Choroid plexus epithelial cell (primary cell): ENCODE results near the gene RUSC1.
A peak's percentile ranks its signal among the peaks of the same experiment; 100 is the strongest.

ENCODE experiments used
- DNase-seq: peaks from one replicate; pipeline ENCODE4 v3.0.0-alpha.2; 2010; ENCODE audit warnings: low read depth
- H3K4me3 ChIP-seq: 2 replicates; pipeline ENCODE4 v1.5.1; 2011; ENCODE audit warnings: low read depth, mild to moderate bottlenecking, control low read depth, low read length, moderate library complexity
- TF ChIP-seq, protein P1 (sequence below): conservative IDR thresholded peaks from 2 replicates; pipeline ENCODE4 v1.5.1; 2011; ENCODE audit warnings: low read depth, mild to moderate bottlenecking, control low read depth, inconsistent platforms, low read length, moderate library complexity

RUSC1 gene

DNA sequence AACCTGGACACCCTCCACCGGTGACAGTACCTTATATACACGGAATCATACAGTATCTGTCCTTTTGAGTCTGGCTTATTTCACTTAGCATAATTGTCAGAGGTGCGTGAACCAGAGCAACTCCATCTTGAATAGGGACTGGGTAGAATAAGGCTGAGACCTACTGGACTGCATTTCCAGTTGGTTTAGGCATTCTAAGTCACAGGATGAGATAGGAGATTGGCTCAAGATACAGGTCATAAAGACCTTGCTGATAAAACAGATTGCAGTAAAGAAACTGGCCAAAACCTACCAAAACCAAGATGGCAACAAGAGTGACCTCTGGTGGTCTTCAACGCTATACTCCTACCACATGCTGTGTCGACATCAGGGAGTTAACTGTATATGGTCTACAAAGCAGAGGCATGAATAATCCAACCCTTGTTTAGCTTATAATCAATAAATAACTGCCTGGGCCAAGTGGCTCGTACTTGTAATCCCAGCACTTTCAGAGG lies 13.4 kb upstream of the RUSC1 start:
- no peak overlapping the region for H3K4me3 ChIP-seq

DNA sequence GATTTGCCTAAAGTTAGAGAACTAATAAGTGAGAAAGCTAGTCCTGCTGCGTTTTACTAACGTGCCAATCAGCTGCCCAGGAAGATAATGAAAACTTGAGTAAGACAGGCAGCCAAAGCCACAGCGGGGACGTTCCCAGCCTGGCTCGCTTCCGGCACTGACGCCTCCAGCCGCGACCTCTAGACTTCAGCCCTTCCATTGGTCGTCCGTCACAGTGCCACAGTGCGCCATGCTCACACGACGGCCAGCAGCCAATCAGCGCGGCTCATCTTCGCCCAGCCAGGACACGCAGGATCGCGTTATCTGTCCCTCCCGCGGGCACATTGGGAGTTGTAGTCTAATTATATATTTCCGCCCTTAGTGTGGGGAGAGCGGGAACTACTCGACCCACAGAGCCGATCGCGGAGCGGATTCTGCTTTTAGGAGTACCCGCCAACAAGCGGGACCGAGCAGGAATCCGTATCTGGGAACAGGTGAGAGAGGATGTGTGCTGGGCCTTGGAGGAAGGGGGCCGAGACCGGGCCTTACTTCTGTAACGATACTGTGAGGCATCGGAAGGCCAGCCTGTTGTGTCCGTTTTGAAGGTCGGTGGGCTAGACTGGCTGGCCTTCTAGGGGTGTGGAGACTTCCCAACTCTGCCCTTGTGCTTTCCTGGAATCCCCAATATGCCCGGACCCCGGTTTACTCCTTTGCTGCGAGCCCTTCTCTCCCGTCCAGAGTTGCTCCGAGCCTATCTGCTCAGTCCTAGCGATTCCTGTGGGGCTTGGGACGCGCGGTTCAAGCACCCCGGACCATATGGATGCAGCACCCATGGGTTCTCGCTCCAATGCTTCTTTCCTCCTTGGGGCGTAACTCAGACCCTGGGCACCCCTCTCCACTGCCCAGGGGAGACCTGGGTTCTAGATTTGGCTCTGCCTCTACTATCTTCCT lies 11.9 kb upstream of the RUSC1 start, which contains the start of gene FDPS:
FDPS (plus strand) TSS at position 374 of the 930 bp plus-strand sequence. CDS start 924 bp downstream, outside the sequence.
- H3K4me3 ChIP-seq = peak within 1 kb of the TSS; percentile 67
- peak; percentile 100 for DNase-seq
- TF ChIP-seq, protein P1, sequence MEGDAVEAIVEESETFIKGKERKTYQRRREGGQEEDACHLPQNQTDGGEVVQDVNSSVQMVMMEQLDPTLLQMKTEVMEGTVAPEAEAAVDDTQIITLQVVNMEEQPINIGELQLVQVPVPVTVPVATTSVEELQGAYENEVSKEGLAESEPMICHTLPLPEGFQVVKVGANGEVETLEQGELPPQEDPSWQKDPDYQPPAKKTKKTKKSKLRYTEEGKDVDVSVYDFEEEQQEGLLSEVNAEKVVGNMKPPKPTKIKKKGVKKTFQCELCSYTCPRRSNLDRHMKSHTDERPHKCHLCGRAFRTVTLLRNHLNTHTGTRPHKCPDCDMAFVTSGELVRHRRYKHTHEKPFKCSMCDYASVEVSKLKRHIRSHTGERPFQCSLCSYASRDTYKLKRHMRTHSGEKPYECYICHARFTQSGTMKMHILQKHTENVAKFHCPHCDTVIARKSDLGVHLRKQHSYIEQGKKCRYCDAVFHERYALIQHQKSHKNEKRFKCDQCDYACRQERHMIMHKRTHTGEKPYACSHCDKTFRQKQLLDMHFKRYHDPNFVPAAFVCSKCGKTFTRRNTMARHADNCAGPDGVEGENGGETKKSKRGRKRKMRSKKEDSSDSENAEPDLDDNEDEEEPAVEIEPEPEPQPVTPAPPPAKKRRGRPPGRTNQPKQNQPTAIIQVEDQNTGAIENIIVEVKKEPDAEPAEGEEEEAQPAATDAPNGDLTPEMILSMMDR = no peak

More for the DNA sequence above, 13.4 kb upstream of the RUSC1 start:
- peak; percentile 59 for DNase-seq
- TF ChIP-seq, protein P1 = peak; percentile 37

DNA sequence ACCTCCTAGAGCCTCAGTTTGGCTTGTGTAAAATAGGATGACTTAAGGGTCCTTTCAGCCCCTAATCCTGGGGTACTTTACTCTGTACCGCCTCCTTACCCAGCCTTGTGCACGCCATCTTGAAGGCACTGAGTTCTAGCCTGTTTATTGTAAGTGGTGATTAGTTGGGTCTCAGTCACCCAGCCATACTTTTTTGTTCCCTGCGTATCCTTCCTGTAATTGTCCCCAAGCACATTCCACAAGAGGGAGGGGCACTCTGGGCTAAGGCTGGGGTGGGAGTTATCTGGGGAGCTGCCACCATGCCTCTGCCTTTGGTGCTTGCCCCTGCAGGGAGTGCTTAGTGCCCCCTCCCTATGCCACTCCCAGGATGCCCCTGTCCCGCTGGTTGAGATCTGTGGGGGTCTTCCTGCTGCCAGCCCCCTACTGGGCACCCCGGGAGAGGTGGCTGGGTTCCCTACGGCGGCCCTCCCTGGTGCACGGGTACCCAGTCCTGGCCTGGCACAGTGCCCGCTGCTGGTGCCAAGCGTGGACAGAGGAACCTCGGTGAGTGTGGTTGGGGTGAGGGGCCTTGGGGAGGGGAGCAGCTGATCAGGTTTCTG lies 11.2 kb upstream of the RUSC1 start:
- TF ChIP-seq, protein P1 = no peak
- H3K4me3 ChIP-seq = peak overlapping the region; percentile 67
- no peak for DNase-seq

DNA sequence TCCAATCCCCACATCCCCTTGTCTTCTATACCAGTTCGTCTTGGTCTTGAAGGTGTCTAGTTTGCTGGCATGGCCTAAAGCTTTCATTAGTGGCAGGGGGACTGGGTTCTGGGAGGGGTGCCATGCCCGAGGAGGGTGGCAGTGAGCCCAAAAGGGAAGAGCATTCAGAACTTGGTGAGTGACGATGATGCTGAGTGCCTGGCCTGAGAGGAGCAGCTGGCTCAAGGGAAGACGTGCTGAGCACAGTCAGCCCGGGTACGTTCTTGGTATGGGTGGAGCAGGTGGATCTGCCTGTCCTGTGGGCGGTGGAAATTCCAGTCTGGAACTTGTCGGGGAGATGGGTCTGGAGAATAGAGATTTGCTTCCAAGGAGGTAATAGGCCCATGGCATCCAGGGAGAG lies 7.4 kb upstream of the RUSC1 start:
- no peak for DNase-seq
- no peak overlapping the region for H3K4me3 ChIP-seq
- TF ChIP-seq, protein P1 = no peak

DNA sequence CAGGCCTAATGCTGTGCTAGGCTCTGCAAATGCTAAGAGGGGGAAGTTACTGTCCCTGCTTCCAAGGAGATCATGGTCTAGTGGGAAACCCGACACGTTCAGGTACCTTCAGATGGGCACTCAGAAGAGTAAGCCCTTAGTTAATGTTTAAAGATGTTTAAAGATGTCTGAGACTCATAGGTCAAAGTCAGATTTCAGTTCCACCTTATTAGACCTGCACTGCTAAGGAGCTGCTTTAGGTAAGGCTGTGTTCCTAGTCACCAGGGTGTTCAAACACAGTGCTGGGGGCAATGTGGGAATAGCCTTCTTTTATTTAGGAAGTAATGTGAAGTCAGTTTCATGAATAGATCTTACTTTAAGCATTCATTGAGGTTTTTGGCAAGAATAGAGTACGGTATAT lies 3.8 kb upstream of the RUSC1 start:
- H3K4me3 ChIP-seq = no peak overlapping the region
- DNase-seq = no peak

DNA sequence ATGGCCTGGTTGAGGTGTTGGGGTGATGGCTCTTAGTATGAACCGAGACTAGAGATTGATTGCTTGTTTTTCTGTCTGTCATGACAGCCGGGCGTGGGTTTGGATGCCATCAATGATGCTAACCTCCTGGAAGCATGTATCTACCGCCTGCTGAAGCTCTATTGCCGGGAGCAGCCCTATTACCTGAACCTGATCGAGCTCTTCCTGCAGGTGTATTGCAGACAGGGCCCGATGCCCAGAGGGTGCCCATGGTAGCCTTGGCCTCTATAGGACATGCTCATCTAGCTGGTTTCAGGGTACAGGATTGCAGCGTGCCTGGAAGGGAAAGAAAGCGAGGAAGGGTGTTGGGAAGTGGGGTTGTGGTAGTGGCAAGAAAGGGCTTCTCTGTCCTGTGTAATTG lies 2.6 kb upstream of the RUSC1 start:
- H3K4me3 ChIP-seq = no peak overlapping the region
- DNase-seq = no peak
- TF ChIP-seq, protein P1 = no peak

More for the DNA sequence above, 3.8 kb upstream of the RUSC1 start:
- TF ChIP-seq, protein P1 = no peak
